Panc1 (cell line): Measurements from ENCODE around the gene WDFY1. TPM values are rescaled to one million over a fixed set of nuclear protein-coding genes. Genes with fewer than 3 reads are reported as not detected.

Experiments used
- ATAC-seq: fragments of 200-7000 bp; cut with Tn5 transposase; 2 replicates; pipeline ENCODE4 v1.9.1; 2020; ENCODE audit warnings: mild to moderate bottlenecking, moderate library complexity
- BruUV-seq: library from RNA; stranded (reverse); fragments of 400-500 nt; replicated peaks from 2 replicates; lab custom pipeline; 2021; lab: Mats Ljungman, UMichigan
- CTCF ChIA-PET: fragments of 300-600 bp; sonication (Branson Sonifier 250); formaldehyde crosslinking; loops from one replicate; lab custom pipeline; 2022; ENCODE audit warnings: antibody characterized with exemption; lab: Charles Lee
- POLR2A ChIA-PET: fragments of 300-600 bp; sonication (Branson Sonifier 250); formaldehyde crosslinking; loops from one replicate; lab custom pipeline; 2022; ENCODE audit warnings: antibody characterized with exemption; lab: Charles Lee
- DNase-seq: peaks from one replicate; pipeline ENCODE4 v3.0.0-alpha.2; 2010; ENCODE audit warnings: low read depth, low spot score
- H3K27ac ChIP-seq: 2 replicates; pipeline ENCODE4 v1.5.1; 2011; ENCODE audit warnings: mild to moderate bottlenecking, low read length, inconsistent platforms
- H3K27me3 ChIP-seq: fragments of 200-500 bp; sonication (Bioruptor generic); 2 replicates; pipeline ENCODE4 v1.6.0; 2014; ENCODE audit warnings: low read length, inconsistent platforms; ENCODE audit not compliant: control insufficient read depth, insufficient read depth
- H3K36me3 ChIP-seq: fragments of 200-500 bp; sonication (Bioruptor generic); 2 replicates; pipeline ENCODE4 v1.5.1; 2014; ENCODE audit warnings: inconsistent platforms, mild to moderate bottlenecking, low read length, moderate library complexity; ENCODE audit not compliant: control insufficient read depth, insufficient read depth
- H3K4me1 ChIP-seq: 2 replicates; pipeline ENCODE4 v1.5.1; 2011; ENCODE audit warnings: inconsistent platforms, mild to moderate bottlenecking, low read length, moderate library complexity; ENCODE audit not compliant: control insufficient read depth, insufficient read depth
- H3K4me3 ChIP-seq, 2 experiments: 2 replicates each; pipeline ENCODE4 v1.5.1; 2011 to 2012; ENCODE audit warnings: low read depth in 2 of 2, low read length in 2 of 2, mild to moderate bottlenecking in 2 of 2, inconsistent platforms in 1 of 2, moderate library complexity in 1 of 2
- H3K9me3 ChIP-seq: fragments of 200-500 bp; sonication (Bioruptor generic); 2 replicates; pipeline ENCODE4 v1.5.1; 2014; ENCODE audit warnings: low read depth, mild to moderate bottlenecking, inconsistent platforms, low read length, moderate library complexity; ENCODE audit not compliant: control insufficient read depth, insufficient read depth
- CTCF ChIP-seq: fragments of 450-650 bp; IDR thresholded peaks from 2 replicates; pipeline ENCODE4 v1.5.1; 2017; ENCODE audit warnings: mild to moderate bottlenecking
- POLR2AphosphoS5 ChIP-seq: IDR thresholded peaks from 2 replicates; pipeline ENCODE4 v1.6.1; 2012; ENCODE audit warnings: mild to moderate bottlenecking, low read depth, low read length, moderate library complexity
- REST ChIP-seq, 2 experiments: IDR thresholded peaks; 2 replicates each; pipeline ENCODE4 v1.6.1; 2011 to 2012; ENCODE audit warnings: low read depth in 2 of 2, control low read depth in 1 of 2, low read length in 1 of 2, mild to moderate bottlenecking in 1 of 2, moderate library complexity in 1 of 2; ENCODE audit not compliant: insufficient read depth in 1 of 2
- SIN3A ChIP-seq: IDR thresholded peaks from 2 replicates; pipeline ENCODE4 v1.6.1; 2012; ENCODE audit warnings: low read depth, mild to moderate bottlenecking, low read length, moderate library complexity, borderline replicate concordance; ENCODE audit not compliant: insufficient read depth
- TCF7L2 ChIP-seq: IDR thresholded peaks from 2 replicates; pipeline ENCODE4 v1.6.1; 2011; ENCODE audit warnings: mild to moderate bottlenecking, low read depth, low read length, inconsistent platforms
- in situ Hi-C: cut with HindIII; loops from 2 replicates; pipeline ENCODE4 v1.10.0; 2016; ENCODE audit warnings: low sequenced_read_pairs, low pct_unique_long_range_greater_than_20kb
- intact Hi-C: fragments of 100-400 bp; cut with micrococcal nuclease; formaldehyde crosslinking; loops from one replicate; pipeline ENCODE4 v1.10.0; 2022; ENCODE audit not compliant: unreplicated experiment
- total RNA-seq: library from RNA; stranded (reverse); gene quantifications from one replicate; pipeline ENCODE4 v1.2.1, GENCODE V29; 2021; ENCODE audit not compliant: unreplicated experiment

The WDFY1 gene
- total RNA-seq, 1 experiment from 2014 or later = 48.5 TPM

GRCh38 chr2:223900531-223900930 is 44.6 kb downstream of the WDFY1 start:
- ATAC-seq = no peak
- Histone ChIP-seq H3K27me3 (no peaks in the 10 kb centered on the region), H3K9me3 (no peaks in the 10 kb centered on the region), H3K27ac (no peak overlapping the region), H3K4me3 (no peak overlapping the region), H3K36me3 (peaks cover 23% of the 10 kb centered on the region), H3K4me1 (no peaks in the 10 kb centered on the region)
- ChIA-PET CTCF (no interaction called here), POLR2A (no interaction called here)
- TF ChIP-seq TCF7L2 = no peak
- no peak for TF ChIP-seq SIN3A
- TF ChIP-seq REST (IDR thresholded peaks at IDR 0.05; ENCODE audit: insufficient read depth in 1 of 2, low read depth in 2 of 2, low read length in 1 of 2) = no peak
- TF ChIP-seq POLR2AphosphoS5 = no peak
- no peak for TF ChIP-seq CTCF
- intact Hi-C loops (no loop called here), in situ Hi-C loops (no loop called here)
- DNase-seq = no peak
- BruUV-seq = no TSS peak

- ChIA-PET POLR2A (no interaction called here), CTCF (no interaction called here)
- no peak for TF ChIP-seq TCF7L2
- no peak for TF ChIP-seq POLR2AphosphoS5
- no peak for TF ChIP-seq SIN3A
- no peak for TF ChIP-seq CTCF
- TF ChIP-seq REST (IDR thresholded peaks at IDR 0.05; ENCODE audit: insufficient read depth in 1 of 2, low read depth in 2 of 2, low read length in 1 of 2) = no peak
- Histone ChIP-seq H3K27me3 (no peaks in the 10 kb centered on the region), H3K4me3 (no peak overlapping the region), H3K4me1 (no peaks in the 10 kb centered on the region), H3K9me3 (no peaks in the 10 kb centered on the region), H3K36me3 (peaks cover 20% of the 10 kb centered on the region), H3K27ac (no peak overlapping the region)
- intact Hi-C loops (no loop called here), in situ Hi-C loops (no loop called here)
- DNase-seq (no peak), ATAC-seq (no peak)
- TSS peak; percentile 21 for BruUV-seq
These were observed 45.1 kb downstream of the WDFY1 start for GRCh38 chr2:223900066-223900465.
